ENCODE measurements around the gene LYL1. TPM values are rescaled to one million over a fixed set of nuclear protein-coding genes. Genes with fewer than 3 reads are reported as not detected.
A peak's percentile ranks its signal among the peaks of the same experiment; 100 is the strongest.

Gene LYL1
- total and polyA plus RNA-seq, 2 of the 13 experiments (the other 11 are each of a cell fraction or from before 2014, with no cell fraction given), result 0.75 to 0.92 TPM

DNA sequence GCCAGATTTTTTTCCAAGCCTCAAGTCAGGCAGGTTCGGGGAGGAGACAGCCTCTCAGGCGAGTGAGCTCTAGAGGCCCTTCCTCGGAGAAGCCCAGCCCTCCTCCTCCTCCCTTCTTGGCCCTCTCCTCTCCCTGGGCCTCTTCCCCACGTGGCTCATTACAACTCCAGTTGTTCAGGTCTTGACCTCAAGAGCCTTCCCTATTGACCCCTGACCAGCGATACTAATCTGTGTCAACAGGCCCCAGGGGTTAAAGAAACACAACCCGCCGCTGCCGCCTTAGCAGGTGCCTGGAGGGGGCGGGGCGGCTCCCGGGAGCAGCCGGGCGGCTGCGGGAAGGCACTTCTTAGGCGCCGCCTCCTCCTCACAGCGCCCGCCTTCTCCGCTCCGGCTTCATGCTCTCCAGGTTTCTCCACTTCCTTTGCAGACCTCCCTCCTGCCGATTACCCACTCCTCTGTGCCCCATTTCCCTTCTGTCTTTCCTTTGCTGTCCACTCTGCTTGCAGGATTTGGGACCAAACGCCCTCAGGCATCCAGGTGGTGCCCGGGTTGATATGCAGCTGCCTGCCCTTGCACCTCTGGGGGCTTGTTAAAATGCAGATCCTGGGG is 51.0 kb downstream of the LYL1 start (continued):
- TF ChIP-seq TOPORS (CRISPR knock-in tag; IDR thresholded peaks at IDR 0.05), result no peak
- TF ChIP-seq NR2F6 (IDR thresholded peaks at IDR 0.05), result peak; percentile 99
- peak; percentile 98 for TF ChIP-seq NR2F6 (CRISPR knock-in tag; IDR thresholded peaks at IDR 0.05)
- TF ChIP-seq GTF2F1 (IDR thresholded peaks at IDR 0.05; ENCODE audit: low read length), result no peak
- no peak for TF ChIP-seq SPEN (CRISPR knock-in tag; IDR thresholded peaks at IDR 0.05; ENCODE audit: low read depth)
- TF ChIP-seq SYNCRIP (IDR thresholded peaks at IDR 0.05; ENCODE audit: insufficient read depth, low read depth, low read length), result no peak
- no peak for TF ChIP-seq TAF15 (IDR thresholded peaks at IDR 0.05; ENCODE audit: low read depth, low read length, poor library complexity, severe bottlenecking)
- TF ChIP-seq RARA (CRISPR knock-in tag; IDR thresholded peaks at IDR 0.05), result peak; percentile 95
- TF ChIP-seq BHLHE40 (IDR thresholded peaks at IDR 0.05; ENCODE audit: low read length), result no peak
- TF ChIP-seq ZNF781 (CRISPR knock-in tag; IDR thresholded peaks at IDR 0.05; ENCODE audit: borderline replicate concordance, not compliant biosample characterization), result no peak
- TF ChIP-seq, protein P1, sequence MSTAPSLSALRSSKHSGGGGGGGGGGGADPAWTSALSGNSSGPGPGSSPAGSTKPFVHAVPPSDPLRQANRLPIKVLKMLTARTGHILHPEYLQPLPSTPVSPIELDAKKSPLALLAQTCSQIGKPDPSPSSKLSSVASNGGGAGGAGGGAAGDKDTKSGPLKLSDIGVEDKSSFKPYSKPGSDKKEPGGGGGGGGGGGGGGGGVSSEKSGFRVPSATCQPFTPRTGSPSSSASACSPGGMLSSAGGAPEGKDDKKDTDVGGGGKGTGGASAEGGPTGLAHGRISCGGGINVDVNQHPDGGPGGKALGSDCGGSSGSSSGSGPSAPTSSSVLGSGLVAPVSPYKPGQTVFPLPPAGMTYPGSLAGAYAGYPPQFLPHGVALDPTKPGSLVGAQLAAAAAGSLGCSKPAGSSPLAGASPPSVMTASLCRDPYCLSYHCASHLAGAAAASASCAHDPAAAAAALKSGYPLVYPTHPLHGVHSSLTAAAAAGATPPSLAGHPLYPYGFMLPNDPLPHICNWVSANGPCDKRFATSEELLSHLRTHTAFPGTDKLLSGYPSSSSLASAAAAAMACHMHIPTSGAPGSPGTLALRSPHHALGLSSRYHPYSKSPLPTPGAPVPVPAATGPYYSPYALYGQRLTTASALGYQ (CRISPR knock-in tag; IDR thresholded peaks at IDR 0.05), result peak; percentile 89
- no peak for TF ChIP-seq HOXD1 (CRISPR knock-in tag; IDR thresholded peaks at IDR 0.05)
- TF ChIP-seq, protein P2, sequence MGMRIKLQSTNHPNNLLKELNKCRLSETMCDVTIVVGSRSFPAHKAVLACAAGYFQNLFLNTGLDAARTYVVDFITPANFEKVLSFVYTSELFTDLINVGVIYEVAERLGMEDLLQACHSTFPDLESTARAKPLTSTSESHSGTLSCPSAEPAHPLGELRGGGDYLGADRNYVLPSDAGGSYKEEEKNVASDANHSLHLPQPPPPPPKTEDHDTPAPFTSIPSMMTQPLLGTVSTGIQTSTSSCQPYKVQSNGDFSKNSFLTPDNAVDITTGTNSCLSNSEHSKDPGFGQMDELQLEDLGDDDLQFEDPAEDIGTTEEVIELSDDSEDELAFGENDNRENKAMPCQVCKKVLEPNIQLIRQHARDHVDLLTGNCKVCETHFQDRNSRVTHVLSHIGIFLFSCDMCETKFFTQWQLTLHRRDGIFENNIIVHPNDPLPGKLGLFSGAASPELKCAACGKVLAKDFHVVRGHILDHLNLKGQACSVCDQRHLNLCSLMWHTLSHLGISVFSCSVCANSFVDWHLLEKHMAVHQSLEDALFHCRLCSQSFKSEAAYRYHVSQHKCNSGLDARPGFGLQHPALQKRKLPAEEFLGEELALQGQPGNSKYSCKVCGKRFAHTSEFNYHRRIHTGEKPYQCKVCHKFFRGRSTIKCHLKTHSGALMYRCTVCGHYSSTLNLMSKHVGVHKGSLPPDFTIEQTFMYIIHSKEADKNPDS (CRISPR knock-in tag; IDR thresholded peaks at IDR 0.05), result no peak
- TF ChIP-seq KDM2A (CRISPR knock-in tag; IDR thresholded peaks at IDR 0.05; ENCODE audit: borderline replicate concordance, low read depth), result peak; percentile 66
- TF ChIP-seq ZNF143 (CRISPR knock-in tag; IDR thresholded peaks at IDR 0.05), result no peak
- no peak for TF ChIP-seq PAX8 (CRISPR knock-in tag; IDR thresholded peaks at IDR 0.05; ENCODE audit: borderline replicate concordance)
- TF ChIP-seq MEF2D (CRISPR knock-in tag; IDR thresholded peaks at IDR 0.05), result peak; percentile 46; the same call in 1 of the 2 replicates
- TF ChIP-seq MTA3 (CRISPR knock-in tag; IDR thresholded peaks at IDR 0.05), result no peak
- TF ChIP-seq, protein P3, sequence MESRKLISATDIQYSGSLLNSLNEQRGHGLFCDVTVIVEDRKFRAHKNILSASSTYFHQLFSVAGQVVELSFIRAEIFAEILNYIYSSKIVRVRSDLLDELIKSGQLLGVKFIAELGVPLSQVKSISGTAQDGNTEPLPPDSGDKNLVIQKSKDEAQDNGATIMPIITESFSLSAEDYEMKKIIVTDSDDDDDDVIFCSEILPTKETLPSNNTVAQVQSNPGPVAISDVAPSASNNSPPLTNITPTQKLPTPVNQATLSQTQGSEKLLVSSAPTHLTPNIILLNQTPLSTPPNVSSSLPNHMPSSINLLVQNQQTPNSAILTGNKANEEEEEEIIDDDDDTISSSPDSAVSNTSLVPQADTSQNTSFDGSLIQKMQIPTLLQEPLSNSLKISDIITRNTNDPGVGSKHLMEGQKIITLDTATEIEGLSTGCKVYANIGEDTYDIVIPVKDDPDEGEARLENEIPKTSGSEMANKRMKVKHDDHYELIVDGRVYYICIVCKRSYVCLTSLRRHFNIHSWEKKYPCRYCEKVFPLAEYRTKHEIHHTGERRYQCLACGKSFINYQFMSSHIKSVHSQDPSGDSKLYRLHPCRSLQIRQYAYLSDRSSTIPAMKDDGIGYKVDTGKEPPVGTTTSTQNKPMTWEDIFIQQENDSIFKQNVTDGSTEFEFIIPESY (CRISPR knock-in tag; IDR thresholded peaks at IDR 0.05), result no peak
- TF ChIP-seq NONO (IDR thresholded peaks at IDR 0.05), result no peak
- no peak for TF ChIP-seq NONO (CRISPR knock-in tag; conservative IDR thresholded peaks at IDR 0.05)
- TF ChIP-seq ZNF547 (CRISPR knock-in tag; IDR thresholded peaks at IDR 0.05), result no peak
- TF ChIP-seq, protein P4, sequence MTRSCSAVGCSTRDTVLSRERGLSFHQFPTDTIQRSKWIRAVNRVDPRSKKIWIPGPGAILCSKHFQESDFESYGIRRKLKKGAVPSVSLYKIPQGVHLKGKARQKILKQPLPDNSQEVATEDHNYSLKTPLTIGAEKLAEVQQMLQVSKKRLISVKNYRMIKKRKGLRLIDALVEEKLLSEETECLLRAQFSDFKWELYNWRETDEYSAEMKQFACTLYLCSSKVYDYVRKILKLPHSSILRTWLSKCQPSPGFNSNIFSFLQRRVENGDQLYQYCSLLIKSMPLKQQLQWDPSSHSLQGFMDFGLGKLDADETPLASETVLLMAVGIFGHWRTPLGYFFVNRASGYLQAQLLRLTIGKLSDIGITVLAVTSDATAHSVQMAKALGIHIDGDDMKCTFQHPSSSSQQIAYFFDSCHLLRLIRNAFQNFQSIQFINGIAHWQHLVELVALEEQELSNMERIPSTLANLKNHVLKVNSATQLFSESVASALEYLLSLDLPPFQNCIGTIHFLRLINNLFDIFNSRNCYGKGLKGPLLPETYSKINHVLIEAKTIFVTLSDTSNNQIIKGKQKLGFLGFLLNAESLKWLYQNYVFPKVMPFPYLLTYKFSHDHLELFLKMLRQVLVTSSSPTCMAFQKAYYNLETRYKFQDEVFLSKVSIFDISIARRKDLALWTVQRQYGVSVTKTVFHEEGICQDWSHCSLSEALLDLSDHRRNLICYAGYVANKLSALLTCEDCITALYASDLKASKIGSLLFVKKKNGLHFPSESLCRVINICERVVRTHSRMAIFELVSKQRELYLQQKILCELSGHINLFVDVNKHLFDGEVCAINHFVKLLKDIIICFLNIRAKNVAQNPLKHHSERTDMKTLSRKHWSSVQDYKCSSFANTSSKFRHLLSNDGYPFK (CRISPR knock-in tag; IDR thresholded peaks at IDR 0.05; ENCODE audit: borderline replicate concordance), result no peak
- TF ChIP-seq ZNF616 (CRISPR knock-in tag; IDR thresholded peaks at IDR 0.05; ENCODE audit: low read depth), result no peak
